Keratinocyte (primary cell): ENCODE data around the gene ARMH3.

Source experiments
- CTCF ChIP-seq, 3 experiments: IDR thresholded peaks in 1 of 3; conservative IDR thresholded peaks in 1 of 3; optimal IDR thresholded peaks in 1 of 3; 2 replicates in 2 of 3; 3 replicates in 1 of 3; pipeline versions ENCODE3 to v1.5.1; 2011; ENCODE audit warnings: low read length in 3 of 3, mild to moderate bottlenecking in 3 of 3, moderate library complexity in 2 of 3, control low read depth in 1 of 3, inconsistent platforms in 1 of 3; ENCODE audit not compliant: insufficient read depth in 2 of 3; ENCODE audit errors: extremely low read depth in 1 of 3
- EZH2 ChIP-seq: IDR thresholded peaks from one replicate; pipeline ENCODE4 v1.6.1; 2012; ENCODE audit warnings: inconsistent platforms, mild to moderate bottlenecking, low read length, moderate library complexity

GRCh38 chr10:102068216-102068615, 12.2 kb upstream of the ARMH3 start:
- TF ChIP-seq CTCF (optimal IDR thresholded peaks at IDR 0.05 in 1 of 3, IDR thresholded peaks at IDR 0.05 in 1 of 3, conservative IDR thresholded peaks at IDR 0.05 in 1 of 3; ENCODE audit: extremely low read depth in 1 of 3, insufficient read depth in 2 of 3, low read length in 3 of 3) (no peak), EZH2 (no peak)
